ENCODE measurements around the gene FGF11. TPM values are rescaled to one million over a fixed set of nuclear protein-coding genes. Genes with fewer than 3 reads are reported as not detected.
A peak's percentile ranks its signal among the peaks of the same experiment; 100 is the strongest.

Gene FGF11
- total and polyA plus RNA-seq, 2 of the 13 experiments (the other 11 are each of a cell fraction or from before 2014, with no cell fraction given), result 0.20 to 7.6 TPM

GRCh38 chr17:7484067-7484918 lies 45.0 kb downstream of the FGF11 start, which contains the start of gene POLR2A (continued):
- TF ChIP-seq ZNF317 (CRISPR knock-in tag; IDR thresholded peaks at IDR 0.05) (no peak; the same call in 1 of the 2 replicates), ZNF142 (CRISPR knock-in tag; IDR thresholded peaks at IDR 0.05) (no peak; the same call in 1 of the 2 replicates), MAFK (conservative IDR thresholded peaks at IDR 0.05 in 1 of 2, IDR thresholded peaks at IDR 0.05 in 1 of 2; ENCODE audit: low read length in 2 of 2) (no peak), NCOA1 (CRISPR knock-in tag; IDR thresholded peaks at IDR 0.05) (no peak; the same call in 1 of the 2 replicates), ZNF451 (CRISPR knock-in tag; IDR thresholded peaks at IDR 0.05) (0 out of 2 replicates have a peak, but pooled peaks have one; percentile 18), ZNF292 (CRISPR knock-in tag; IDR thresholded peaks at IDR 0.05; ENCODE audit: borderline replicate concordance, low read depth) (peak; percentile 76), TOE1 (CRISPR knock-in tag; IDR thresholded peaks at IDR 0.05) (peak; percentile 59; the same call in 1 of the 2 replicates), TFDP2 (CRISPR knock-in tag; IDR thresholded peaks at IDR 0.05) (peak; percentile 95), NR2F2 (IDR thresholded peaks at IDR 0.05; ENCODE audit: borderline replicate concordance, low read depth) (peak; percentile 63; the same call in 1 of the 2 replicates), ZSCAN20 (CRISPR knock-in tag; IDR thresholded peaks at IDR 0.05; ENCODE audit: borderline replicate concordance) (peak; percentile 91; the same call in 1 of the 2 replicates), ZNF703 (CRISPR knock-in tag; IDR thresholded peaks at IDR 0.05; ENCODE audit: borderline replicate concordance) (no peak), AHR (CRISPR knock-in tag; IDR thresholded peaks at IDR 0.05) (peak; percentile 84; the same call in 1 of the 2 replicates), ZNF225 (CRISPR knock-in tag; IDR thresholded peaks at IDR 0.05) (no peak; the same call in 1 of the 2 replicates), ZNF652 (CRISPR knock-in tag; IDR thresholded peaks at IDR 0.05; ENCODE audit: borderline replicate concordance, low read depth) (peak; percentile 56), TERF1 (CRISPR knock-in tag; IDR thresholded peaks at IDR 0.05) (no peak), ZNF136 (CRISPR knock-in tag; IDR thresholded peaks at IDR 0.05; ENCODE audit: low read depth) (no peak; the same call in 1 of the 2 replicates), NR2F6 (IDR thresholded peaks at IDR 0.05) (no peak; the same call in none of the 2 replicates), NR2F6 (CRISPR knock-in tag; IDR thresholded peaks at IDR 0.05) (peak; percentile 60), JUND (CRISPR knock-in tag; IDR thresholded peaks at IDR 0.05) (0 out of 2 replicates have a peak, but pooled peaks have one; percentile 15)
- TF ChIP-seq, protein P1, sequence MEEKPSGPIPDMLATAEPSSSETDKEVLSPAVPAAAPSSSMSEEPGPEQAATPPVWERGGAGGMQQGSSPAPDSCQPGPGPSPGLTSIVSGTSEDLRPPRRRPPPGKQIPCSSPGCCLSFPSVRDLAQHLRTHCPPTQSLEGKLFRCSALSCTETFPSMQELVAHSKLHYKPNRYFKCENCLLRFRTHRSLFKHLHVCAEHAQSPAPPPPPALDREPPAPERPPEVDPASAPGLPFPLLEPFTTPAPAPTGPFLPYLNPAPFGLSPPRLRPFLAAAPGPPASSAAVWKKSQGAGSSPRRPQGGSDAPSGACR (CRISPR knock-in tag; IDR thresholded peaks at IDR 0.05), result peak; percentile 59; the same call in 1 of the 2 replicates

All from HepG2 (cell line).